OCI-LY7 (cell line): ENCODE results near the gene HSPA6. TPM values are rescaled to one million over a fixed set of nuclear protein-coding genes. Genes with fewer than 3 reads are reported as not detected.
"Not testable (repeated sequence)": the region's sequence is repeated elsewhere in the genome, so short reads cannot be mapped to it uniquely, and the experiment has no call there.

Experiments used
- BruUV-seq: library from RNA; stranded (reverse); fragments of 400-500 nt; replicated peaks from 2 replicates; lab custom pipeline; 2021; lab: Mats Ljungman, UMichigan
- CTCF ChIA-PET: fragments of 300-600 bp; sonication (Branson Sonifier 250); formaldehyde crosslinking; loops from one replicate; lab custom pipeline; 2022; ENCODE audit warnings: antibody characterized with exemption; ENCODE audit not compliant: unreplicated experiment; lab: Charles Lee
- POLR2A ChIA-PET: fragments of 300-600 bp; sonication (Branson Sonifier 250); formaldehyde crosslinking; loops from one replicate; lab custom pipeline; 2022; ENCODE audit warnings: antibody characterized with exemption; lab: Charles Lee
- DNase-seq: peaks from one replicate; pipeline ENCODE4 v3.0.0-alpha.2; 2015; ENCODE audit warnings: low spot score
- H2AFZ ChIP-seq: fragments of 200-600 bp; sonication (generic), shearing (Covaris generic); 2 replicates; pipeline ENCODE4 v1.6.1; 2014; ENCODE audit warnings: mild to moderate bottlenecking, antibody characterized with exemption, low read length, moderate library complexity
- H3K27ac ChIP-seq: fragments of 200-600 bp; sonication (generic); 2 replicates; pipeline ENCODE4 v1.5.1; 2014; ENCODE audit warnings: mixed run types, low read depth, mild to moderate bottlenecking, moderate library complexity, low read length, inconsistent platforms; ENCODE audit not compliant: poor library complexity, severe bottlenecking
- H3K36me3 ChIP-seq: fragments of 200-600 bp; sonication (generic); 2 replicates; pipeline ENCODE4 v1.6.1; 2014; ENCODE audit warnings: mild to moderate bottlenecking, antibody characterized with exemption, low read length, moderate library complexity, mixed read lengths; ENCODE audit not compliant: insufficient read depth
- H3K4me1 ChIP-seq: fragments of 200-600 bp; sonication (generic); 2 replicates; pipeline ENCODE4 v1.5.1; 2014; ENCODE audit warnings: mild to moderate bottlenecking, low read length; ENCODE audit not compliant: insufficient read depth, poor library complexity, severe bottlenecking
- H3K4me2 ChIP-seq: fragments of 200-600 bp; sonication (generic); 2 replicates; pipeline ENCODE4 v1.6.1; 2014; ENCODE audit warnings: mild to moderate bottlenecking, low read length
- H3K4me3 ChIP-seq: fragments of 200-600 bp; sonication (generic); 2 replicates; pipeline ENCODE4 v1.5.1; 2014; ENCODE audit warnings: mild to moderate bottlenecking, low read depth, low read length; ENCODE audit not compliant: poor library complexity, severe bottlenecking
- H3K79me2 ChIP-seq: fragments of 200-600 bp; sonication (generic); 2 replicates; pipeline ENCODE4 v1.6.1; 2016; ENCODE audit warnings: low read depth, mild to moderate bottlenecking, low read length, moderate library complexity, mixed read lengths; ENCODE audit not compliant: insufficient read depth
- H3K9me2 ChIP-seq: fragments of 200-600 bp; sonication (generic); 2 replicates; pipeline ENCODE4 v1.6.1; 2016; ENCODE audit warnings: mild to moderate bottlenecking, low read length, mixed read lengths; ENCODE audit not compliant: insufficient read depth
- H3K9me3 ChIP-seq: fragments of 200-600 bp; sonication (generic); 2 replicates; pipeline ENCODE4 v1.6.1; 2014; ENCODE audit warnings: mild to moderate bottlenecking, mixed run types, low read length, mixed read lengths
- H4K20me1 ChIP-seq: fragments of 200-600 bp; sonication (generic); 2 replicates; pipeline ENCODE4 v1.6.1; 2014; ENCODE audit warnings: mild to moderate bottlenecking, antibody characterized with exemption, low read length, moderate library complexity, mixed read lengths; ENCODE audit not compliant: insufficient read depth
- CTCF ChIP-seq: fragments of 200-600 bp; sonication (generic); conservative IDR thresholded peaks from 2 replicates; pipeline ENCODE4 v1.5.1; 2014; ENCODE audit warnings: mild to moderate bottlenecking, antibody characterized with exemption, low read length, moderate library complexity, mixed read lengths
- EZH2phosphoT487 ChIP-seq: fragments of 200-600 bp; sonication (generic); IDR thresholded peaks from 2 replicates; pipeline ENCODE4 v1.6.1; 2018; ENCODE audit warnings: low read depth, borderline replicate concordance, mild to moderate bottlenecking, mixed run types, antibody characterized with exemption, low read length, moderate library complexity, mixed read lengths
- intact Hi-C: fragments of 100-400 bp; cut with micrococcal nuclease; formaldehyde crosslinking; loops from one replicate; pipeline ENCODE4 v1.10.0; 2022; ENCODE audit not compliant: unreplicated experiment
- total RNA-seq, 2 experiments: library from RNA; depleted of rRNA in 1 of 2; stranded (reverse); fragments of >200 nt in 1 of 2; shearing (Covaris generic) in 1 of 2; gene quantifications; 2 replicates each; pipeline ENCODE4 v1.2.3, GENCODE V29; 2014 to 2022

HSPA6 gene
- total RNA-seq, 2 experiments from 2014 or later, result 0.13 TPM; not detected in 1

- Histone ChIP-seq H3K4me2 (peak overlapping the region; percentile 76), H3K4me3 (peak overlapping the region; percentile 69)
- H3K79me2 ChIP-seq, H4K20me1 ChIP-seq, H3K9me3 ChIP-seq, H3K9me2 ChIP-seq, H3K4me1 ChIP-seq, H2AFZ ChIP-seq, H3K27ac ChIP-seq, intact Hi-C loops, CTCF ChIA-PET, H3K36me3 ChIP-seq, BruUV-seq, POLR2A ChIA-PET: not testable (repeated sequence)
- peak; percentile 50 for DNase-seq
These were observed 5.8 kb downstream of the HSPA6 start for GRCh38 chr1:161530158-161530557.

GRCh38 chr1:161530671-161531641 is 6.6 kb downstream of the HSPA6 start:
- POLR2A ChIA-PET, result interaction anchor here (0.6 to 1.8 kb wide), 2 partner anchors 9 to 208 kb away, joined by 3 to 7 read pairs; no protein-coding TSS in a partner anchor
- H3K27ac ChIP-seq, H4K20me1 ChIP-seq, CTCF ChIA-PET, H3K9me3 ChIP-seq, H3K36me3 ChIP-seq, intact Hi-C loops, H3K79me2 ChIP-seq, BruUV-seq, H3K9me2 ChIP-seq, H3K4me1 ChIP-seq: not testable (repeated sequence)
- Histone ChIP-seq H3K4me3 (peak overlapping the region; percentile 69), H2AFZ (peak overlapping the region; percentile 42; the same call in 1 of the 2 replicates), H3K4me2 (peak overlapping the region; percentile 76)
- DNase-seq, result peak; percentile 80

- Histone ChIP-seq H3K36me3 (no peaks in the 10 kb centered on the region), H2AFZ (no peak overlapping the region), H4K20me1 (no peaks in the 10 kb centered on the region), H3K4me2 (peak overlapping the region; percentile 76), H3K4me3 (no peak overlapping the region), H3K79me2 (no peaks in the 10 kb centered on the region), H3K4me1 (peaks cover 9% of the 10 kb centered on the region), H3K9me3 (no peaks in the 10 kb centered on the region), H3K9me2 (no peaks in the 10 kb centered on the region), H3K27ac (no peak overlapping the region)
- intact Hi-C loops, result no loop called here
- no peak for DNase-seq
- POLR2A ChIA-PET, result interaction anchor here (0.7 to 1.8 kb wide), 3 partner anchors 207 to 353 kb away, joined by 3 to 7 read pairs (median 4); no protein-coding TSS in a partner anchor
- TF ChIP-seq CTCF, result no peak
- TF ChIP-seq EZH2phosphoT487, result no peak
- CTCF ChIA-PET, result no interaction called here
- BruUV-seq, result no TSS peak
These were observed 7.8 kb downstream of the HSPA6 start for GRCh38 chr1:161531986-161532643.

- intact Hi-C loops, result not testable (repeated sequence)
- POLR2A ChIA-PET, result interaction anchor here (0.7 to 1.8 kb wide), 3 partner anchors 206 to 352 kb away, joined by 3 to 7 read pairs (median 4); no protein-coding TSS in a partner anchor
These were observed 8.6 kb downstream of the HSPA6 start for GRCh38 chr1:161532644-161533567.

More at GRCh38 chr1:161532644-161533567, 8.6 kb downstream of the HSPA6 start:
- H3K36me3 ChIP-seq, DNase-seq, H3K4me2 ChIP-seq, H3K4me3 ChIP-seq, H4K20me1 ChIP-seq, BruUV-seq, H3K9me2 ChIP-seq, H3K79me2 ChIP-seq, H3K9me3 ChIP-seq, H3K4me1 ChIP-seq, H2AFZ ChIP-seq, CTCF ChIA-PET, H3K27ac ChIP-seq: not testable (repeated sequence)
